Activated CD4-positive, CD25-positive, alpha-beta regulatory T cell treated with anti-CD3 and anti-CD28 coated beads, Interleukin-2, amount 50 U/mL, for 72 hours (primary cell): Measurements from ENCODE around the gene KIF13A.
"Not testable (repeated sequence)": the region's sequence is repeated elsewhere in the genome, so short reads cannot be mapped to it uniquely, and the experiment has no call there.

Source experiments
- DNase-seq: peaks from one replicate; pipeline ENCODE4 v3.0.0; 2021

Gene KIF13A

DNA sequence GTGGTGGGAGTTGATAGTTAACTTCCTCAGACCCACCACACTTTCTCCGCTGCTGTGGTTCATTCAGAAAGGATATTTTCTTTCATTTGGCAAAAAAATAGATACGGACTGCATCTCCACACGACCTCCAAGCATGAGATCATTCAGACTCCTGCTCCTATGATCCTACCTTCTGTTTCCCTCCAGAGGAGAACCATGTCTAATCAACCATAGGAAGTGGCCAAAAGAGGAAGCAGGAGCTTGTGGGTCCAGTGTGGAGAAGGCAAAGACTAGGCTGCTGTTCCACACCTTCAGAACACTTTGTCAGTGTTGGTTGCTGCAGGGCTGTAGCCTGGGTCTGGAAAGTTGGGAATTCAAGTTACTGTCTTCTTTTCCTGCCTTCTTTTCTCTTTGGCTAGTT is 10.6 kb upstream of the KIF13A start:
- no peak for DNase-seq

DNA sequence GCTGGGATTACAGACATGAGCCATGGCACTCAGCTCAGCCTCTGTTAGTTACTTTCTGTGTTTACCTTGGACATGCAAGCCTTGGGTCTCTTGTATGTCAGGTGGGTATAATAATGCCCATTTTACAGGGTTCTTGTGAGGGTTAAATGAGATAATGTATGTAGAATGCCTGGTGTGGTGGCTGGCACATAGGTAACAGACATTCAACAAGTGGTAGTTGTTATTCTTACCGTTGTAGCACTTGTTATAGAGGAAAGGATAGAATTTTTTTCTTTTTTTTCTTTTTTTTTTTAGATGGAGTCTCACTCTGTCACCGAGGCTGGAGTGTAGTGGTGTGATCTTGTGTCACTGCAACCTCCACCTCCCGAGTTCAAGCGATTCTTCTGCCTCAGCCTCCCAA is 8.0 kb upstream of the KIF13A start:
- no peak for DNase-seq

DNA sequence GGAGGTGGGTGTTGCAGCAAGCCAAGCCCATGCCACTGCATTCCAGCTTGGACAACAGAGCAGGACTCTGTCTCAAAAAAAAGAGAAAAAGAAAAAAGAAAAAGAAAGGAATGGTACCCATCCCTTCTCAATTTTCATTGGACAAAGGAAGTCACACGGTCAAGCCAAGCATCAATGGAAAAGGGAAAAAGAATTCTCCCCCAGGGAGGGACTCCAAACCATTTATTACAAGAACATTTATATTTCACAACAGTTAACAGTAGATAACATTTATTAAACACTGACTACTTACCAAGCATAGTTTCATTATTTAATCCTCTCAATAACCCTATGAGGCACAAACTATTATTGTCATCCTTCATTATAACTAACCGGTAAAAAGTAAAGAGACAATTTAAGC is 6.6 kb upstream of the KIF13A start:
- DNase-seq: no peak

DNA sequence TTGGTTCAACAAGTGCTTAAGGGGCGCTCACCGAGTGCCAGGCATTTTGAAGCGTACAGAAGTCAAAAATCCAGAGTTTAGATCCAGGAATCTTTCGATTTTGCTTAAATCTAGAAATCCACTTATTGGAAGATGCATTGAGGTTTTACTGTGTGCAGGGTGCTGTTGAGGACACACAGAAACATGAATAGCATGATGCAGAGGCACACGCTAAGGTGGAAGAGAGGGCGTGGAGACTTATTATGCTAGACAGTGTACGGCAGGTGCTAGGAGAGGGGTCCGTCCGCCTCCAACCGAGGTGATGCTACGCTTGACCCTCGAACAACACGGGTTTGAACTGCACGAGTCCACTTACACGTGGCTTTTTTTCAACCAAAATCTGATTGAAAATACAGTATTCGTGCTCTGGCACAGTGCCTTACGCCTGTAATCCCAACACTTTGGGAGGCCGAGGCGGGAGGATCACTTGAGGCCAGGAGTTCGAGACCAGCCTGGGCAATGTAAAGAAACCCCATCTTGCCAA is 1.0 kb upstream of the KIF13A start:
- no peak for DNase-seq

DNA sequence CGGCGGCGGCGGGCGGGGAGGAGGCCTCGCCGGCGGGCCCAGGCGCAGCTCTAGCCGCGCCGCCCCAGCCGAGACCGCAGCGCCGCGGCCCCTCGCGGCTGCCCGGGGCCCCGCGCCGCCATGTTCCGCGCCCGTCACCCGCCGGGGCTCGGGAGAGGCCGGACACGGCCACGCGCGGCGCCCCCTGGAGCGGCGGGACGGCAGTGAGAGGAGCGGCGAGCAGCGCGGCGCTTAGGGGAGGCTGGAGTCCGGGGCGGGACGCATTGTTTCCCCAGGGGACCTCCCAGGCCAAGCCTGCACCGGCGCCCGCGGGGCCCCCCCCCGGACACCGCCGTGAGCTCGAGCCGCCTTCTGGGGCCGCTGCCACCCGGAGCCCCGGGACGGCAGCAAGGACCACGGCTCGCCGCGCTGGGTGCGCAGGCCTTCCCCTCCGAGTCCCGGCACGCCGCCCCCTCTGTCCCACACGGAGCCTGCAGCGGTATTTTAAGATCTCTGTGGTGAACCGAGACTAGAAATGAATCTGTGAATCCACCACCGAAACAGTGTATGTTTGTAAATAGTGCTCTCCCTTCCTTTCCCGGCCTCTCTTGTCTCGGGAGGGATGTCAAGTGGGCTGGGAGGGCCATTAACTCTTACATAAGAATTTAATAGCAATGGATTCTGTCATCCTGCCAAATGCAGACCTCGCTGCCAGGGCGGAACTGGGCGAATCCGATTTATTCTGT is 424 bp upstream of the KIF13A start:
- peak; percentile 39 for DNase-seq

DNA sequence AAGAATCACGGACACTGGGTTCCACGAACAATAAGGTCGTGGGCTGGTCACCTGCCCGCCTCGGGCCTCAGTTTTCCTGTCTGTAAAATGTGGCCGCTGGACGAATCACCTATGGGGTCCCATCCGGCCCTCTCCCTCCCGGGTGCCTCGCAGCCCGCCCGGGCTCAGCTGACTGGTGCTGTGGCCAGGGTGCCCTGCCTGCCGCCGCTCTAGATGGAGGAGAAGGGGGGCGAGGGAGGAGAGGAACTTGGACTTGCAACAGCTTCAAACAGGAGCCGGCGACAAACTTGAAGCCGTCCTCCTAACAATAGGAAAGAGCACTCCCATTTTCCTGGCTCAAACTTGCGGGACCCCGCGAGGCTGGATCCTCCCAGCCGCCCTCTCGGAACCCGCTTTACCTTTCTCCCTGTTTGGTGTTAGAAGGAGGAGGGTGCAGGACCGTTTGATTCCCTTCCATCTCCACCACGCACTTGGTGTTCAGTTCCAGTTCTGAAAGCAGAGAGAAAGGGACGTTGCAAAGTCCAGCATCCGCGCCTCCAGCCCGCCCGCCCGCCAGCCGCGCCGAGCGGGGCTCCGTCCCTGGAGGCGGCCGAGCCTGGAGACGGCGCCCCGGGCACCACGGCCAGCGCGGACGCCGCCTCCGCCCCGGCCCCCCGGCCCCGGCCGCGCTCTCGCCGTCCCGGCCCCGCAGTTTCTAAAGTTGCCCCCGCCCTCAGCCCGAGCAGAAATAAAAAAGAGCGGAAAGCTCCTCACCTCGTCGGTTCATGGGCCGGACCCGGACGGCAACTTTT is 584 bp downstream of the KIF13A start:
- no peak for DNase-seq

DNA sequence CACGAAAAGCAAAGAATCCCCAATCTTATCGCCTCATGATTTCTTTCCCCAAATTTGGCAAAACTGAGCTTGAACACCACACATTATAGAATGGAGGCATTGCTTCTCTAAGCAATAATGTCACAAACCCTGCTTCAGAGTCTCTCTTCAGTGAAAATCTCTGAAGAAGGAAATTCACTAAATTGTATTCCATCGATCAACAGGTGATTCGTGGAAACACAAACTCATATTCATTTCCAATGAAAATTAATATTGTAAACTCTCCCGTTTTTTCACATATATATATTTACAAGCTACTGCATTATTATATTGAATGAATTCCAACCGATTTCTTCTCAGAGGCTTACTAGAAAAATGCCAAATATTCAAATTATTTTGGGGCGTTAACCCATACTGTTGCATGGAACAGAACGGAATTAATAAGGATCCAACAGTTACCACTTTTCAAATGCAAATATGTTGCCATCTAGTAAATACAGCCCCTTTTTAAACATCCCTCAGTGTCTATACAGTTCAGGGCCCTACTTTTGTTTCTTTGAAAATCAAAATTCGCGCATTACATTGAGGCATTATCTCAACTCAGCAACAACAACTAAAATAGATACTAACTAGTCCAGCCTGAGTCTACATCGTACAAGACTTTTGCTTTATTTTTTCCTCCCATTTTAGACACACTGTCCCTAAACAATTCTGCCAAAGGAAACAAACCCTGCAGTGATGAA is 1.3 kb downstream of the KIF13A start:
- DNase-seq: no peak

DNA sequence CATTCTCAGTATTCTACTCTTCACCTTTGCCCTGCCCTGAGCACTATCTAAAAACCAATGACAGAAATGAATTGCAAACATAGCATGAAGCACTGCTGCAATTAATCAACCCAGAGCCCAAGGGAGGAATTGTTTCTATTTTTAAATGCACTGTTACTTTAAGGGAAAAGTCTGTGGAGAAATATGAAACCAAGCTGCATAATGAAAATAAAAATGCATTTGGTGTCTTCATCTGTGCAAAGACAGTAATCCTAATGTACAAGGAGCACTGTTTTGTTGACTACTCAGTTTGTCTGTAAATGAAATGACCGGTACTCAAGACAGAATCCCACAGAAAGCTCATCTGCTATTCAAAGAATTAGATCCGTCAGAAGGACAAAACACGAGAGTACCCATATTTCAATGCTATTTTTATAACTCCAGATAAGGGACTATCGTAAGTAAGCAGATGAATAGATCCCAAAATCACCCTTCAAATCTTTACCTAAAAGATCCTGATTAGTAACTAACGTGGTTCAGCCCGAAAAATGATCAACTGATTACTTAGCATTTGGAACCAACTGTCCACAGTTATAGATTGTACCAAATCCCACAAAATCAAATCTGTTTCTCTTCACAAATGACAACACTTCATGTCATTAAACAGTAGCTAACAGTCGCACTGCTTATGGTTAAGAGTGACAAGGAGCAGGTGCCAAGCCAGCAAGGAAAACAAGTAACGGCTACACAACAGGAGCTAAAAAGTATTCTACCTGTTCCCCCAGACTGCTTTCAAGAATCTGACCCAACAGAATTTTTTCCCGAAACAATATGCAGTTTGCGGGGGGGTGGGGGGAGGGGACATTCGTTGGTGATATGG is 2.4 kb downstream of the KIF13A start:
- no peak for DNase-seq

DNA sequence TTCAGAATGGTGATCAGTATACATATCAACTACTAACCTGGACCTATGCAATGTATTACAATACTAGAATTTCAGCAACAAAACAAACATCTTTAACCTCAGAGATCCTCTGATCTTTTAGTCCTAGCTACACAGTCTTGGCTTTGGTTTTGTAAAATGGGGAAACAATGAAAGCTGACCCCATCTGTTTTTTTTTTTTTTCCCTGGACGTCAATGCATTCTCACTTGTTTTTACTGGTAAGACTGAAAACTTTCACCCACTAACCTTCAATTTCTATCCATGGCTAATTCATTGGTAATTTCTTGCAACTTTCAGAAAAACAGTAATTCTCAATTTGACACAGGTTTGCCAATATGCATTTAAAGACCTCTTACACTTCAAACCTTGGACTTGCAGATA is 3.0 kb downstream of the KIF13A start:
- DNase-seq: no peak

DNA sequence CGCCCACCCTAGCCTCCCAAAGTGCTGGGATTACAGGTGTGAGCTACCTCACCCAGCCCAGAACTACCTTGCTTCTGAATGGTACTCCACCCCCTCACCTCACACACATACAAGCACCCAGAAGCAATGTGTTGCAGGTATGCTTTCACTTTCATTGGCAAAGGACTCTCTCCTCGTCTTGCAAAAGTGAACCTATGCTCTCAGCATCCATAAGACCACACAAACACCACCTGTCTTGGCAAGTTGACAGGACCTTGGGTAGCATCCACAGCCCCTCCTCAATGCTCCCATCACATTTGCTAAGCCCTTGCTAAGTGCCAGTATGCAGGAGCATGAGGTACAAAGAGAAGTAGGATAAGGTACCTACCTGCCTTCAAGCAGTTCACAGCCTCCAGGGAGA is 3.7 kb downstream of the KIF13A start:
- DNase-seq: no peak

DNA sequence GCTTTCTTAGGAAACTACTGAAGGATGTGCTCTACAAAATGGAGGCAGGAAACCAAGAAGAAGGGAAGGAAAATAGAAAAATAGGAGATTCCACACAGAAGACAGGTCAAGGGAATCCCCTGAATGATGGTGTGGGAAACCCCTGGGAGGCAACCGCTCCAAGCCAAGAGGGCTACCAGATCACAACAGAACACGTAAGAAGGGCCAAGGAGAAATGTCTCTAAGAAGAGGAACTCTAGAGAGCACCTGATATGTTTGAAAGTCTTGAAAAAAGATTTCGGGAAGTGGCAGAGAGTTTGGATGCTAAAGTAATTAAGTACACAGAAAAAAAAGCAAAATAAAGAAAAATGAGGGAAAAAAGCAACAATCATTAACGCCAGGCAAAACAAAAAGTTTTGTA is 7.1 kb downstream of the KIF13A start:
- DNase-seq: no peak

DNA sequence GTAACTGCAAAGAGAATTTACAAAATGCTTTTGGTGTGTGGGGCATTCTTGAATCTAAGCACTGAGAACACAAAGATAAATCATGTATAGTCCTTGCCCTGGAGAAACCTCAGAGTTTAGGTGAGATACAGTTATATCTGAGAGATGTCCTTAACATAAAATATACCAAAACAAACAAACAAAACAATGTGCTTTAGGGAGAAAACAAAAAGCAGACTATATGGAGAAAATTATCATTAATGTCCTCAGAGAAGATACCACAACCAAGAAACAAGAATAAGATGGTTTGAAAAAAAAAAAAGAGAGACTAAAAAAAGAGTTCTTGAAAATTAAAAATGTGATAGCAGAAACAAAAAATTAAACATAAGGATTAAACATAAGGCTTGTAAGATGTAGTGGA is 8.0 kb downstream of the KIF13A start:
- no peak for DNase-seq

DNA sequence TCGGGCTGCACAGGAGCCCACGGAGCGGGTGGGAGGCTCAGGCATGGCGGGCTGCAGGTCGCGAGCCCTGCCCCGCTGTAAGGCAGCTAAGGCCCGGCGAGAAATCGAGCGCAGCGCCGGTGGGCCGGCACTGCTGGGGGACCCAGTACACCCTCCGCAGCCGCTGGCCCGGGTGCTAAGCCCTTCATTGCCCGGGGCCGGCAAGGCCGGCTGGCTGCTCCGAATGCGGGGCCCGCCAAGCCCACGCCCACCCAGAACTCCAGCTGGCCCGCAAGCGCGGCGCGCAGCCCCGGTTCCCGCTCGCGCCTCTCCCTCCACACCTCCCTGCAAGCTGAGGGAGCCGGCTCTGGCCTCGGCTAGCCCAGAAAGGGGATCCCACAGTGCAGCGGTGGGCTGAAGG is 11.2 kb downstream of the KIF13A start:
- not testable (repeated sequence) for DNase-seq

DNA sequence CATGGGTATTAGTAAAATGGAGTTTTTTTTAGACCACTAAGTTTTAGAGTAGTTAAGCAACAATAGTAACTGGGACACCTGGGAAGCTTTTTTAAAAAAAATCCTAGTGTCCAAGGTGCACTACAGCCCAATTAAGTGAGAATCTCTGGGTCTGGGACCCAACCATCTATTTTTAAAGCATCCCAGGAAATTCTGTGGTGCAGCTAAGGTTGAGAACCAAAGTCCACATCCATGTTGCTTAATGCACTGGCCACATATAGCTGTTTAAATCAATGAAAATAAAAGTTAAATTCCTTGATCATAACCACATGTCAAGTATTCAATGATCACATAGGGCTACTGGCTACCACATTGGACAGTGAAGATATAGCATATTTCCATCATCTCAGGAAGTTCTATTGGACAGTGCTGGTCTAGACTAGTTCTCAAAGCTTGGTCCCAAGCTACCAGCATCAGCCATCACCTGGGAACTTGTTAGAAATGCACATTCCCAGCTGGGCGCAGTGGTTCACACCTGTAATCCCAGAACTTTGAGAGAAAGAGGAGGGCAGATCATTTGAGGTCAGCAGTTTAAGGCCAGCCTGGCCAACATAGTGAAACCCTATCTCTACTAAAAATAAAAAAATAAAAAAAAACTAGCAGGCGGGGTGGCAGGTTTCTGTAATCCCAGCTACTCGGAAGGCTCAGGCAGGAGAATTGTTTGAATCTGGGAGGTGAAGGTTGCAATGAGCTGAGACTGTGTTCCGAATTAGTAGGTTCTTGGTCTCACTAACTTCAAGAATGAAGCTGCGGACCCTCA is 12.7 kb downstream of the KIF13A start:
- no peak for DNase-seq

DNA sequence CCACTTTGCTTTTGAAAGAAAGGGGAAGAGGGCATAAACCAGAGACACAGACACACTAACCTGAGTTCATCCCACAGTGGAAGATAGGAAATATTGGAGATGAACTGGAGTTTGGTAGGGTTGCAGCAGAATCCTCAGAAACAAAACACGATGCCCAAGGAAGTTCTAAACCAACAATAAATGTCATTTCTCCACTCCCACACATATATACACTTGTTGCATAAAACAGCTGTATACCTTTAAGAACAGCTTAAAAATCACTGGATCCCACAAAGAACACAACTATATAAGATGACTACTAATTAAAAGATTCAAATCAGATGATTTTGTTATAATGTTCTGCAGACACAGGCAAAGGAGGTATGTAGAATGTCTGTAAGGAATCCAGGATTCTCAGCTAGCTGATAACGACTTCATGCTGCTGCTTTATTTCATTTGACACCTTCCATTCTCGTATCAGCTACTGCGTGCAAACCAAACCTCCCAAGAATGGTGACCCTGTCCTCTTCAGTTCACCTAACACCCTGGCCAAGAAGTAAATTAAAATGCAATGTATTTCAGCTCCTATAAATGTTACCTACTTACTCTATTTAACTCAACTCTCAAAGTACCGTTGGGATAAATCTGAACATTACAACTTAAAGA is 14.3 kb downstream of the KIF13A start:
- DNase-seq: no peak

DNA sequence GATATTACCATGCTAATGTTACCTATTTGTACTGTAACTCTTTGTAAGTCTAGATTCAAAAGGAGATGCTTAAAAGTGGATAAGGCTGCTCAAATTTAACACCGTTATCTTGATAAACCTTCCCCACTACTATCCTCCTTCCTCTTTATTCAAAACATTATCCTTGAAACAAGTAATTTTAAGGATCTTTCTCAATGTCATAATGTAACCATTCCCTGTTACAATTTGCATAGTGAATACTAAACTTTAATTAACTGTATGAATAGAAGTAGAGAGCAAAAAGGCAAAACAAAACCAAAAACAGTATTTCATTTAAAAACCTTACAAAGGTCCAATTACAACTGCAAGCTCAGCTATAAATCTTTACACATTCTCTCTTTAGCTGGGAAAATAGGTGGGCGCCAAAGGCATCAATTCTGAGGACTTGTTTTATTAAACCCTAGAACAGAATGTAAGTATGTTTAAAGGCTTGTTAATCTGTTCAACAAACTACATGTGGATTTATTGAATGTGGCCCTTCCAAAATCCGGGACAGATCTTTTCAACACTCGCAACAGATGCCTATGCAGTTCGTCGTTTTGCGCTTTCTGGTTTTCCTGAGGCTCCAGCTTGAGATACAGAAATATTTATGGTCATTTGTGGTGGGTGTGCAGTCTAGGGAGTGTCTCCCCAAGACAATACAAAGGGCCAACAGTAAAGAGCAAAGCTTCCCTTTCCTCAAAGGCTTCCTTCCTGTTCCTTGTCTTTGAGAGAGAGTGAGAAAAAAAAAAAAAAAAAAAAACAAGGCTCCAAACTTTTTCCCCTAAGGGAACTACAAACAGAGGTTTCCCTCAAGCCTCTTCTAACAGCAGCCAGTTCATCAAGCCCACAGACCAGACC is 15.1 kb downstream of the KIF13A start:
- no peak for DNase-seq

DNA sequence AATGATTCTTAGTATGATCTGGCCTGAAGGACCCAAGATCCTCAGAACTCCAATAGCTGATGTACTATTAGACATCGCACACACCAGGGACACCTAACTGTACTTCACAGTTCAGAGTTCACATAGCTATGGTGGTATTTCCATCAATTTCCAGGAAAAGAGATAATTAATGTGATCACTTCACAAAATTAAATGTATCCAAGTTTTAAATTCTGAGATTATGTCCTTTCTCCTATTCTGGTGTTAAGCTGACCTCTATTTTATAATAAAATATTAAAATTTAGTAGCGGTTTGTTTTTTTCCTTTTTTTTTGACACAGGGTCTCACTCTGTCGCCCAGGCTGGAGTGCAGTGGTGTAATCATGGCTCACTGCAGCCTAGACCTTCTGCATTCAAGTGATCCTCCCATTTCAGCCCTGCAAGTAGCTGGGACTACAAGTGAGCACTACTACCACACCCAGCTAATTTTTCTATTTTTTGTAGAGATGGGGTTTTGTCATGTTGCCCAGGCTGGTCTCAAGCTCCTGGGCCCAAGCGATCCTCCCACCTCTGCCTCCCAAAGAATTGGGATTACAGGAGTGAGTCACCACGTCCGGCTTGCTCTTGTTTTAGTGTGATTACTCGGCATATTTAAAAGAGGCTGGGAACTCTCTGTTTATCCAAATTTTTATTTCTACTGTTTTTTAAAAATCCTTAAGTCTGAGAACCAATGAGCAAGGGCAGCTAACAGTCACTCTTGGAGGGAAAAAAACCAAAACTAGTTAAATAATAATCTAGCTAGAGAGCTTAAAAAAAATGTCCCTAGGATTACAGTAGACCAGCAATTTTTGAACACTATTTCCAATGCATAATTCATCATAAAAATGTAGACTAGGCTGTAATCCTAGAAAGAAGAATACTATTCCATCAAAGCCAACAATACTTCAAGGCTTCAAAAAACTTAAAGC is 16.0 kb downstream of the KIF13A start:
- no peak for DNase-seq

DNA sequence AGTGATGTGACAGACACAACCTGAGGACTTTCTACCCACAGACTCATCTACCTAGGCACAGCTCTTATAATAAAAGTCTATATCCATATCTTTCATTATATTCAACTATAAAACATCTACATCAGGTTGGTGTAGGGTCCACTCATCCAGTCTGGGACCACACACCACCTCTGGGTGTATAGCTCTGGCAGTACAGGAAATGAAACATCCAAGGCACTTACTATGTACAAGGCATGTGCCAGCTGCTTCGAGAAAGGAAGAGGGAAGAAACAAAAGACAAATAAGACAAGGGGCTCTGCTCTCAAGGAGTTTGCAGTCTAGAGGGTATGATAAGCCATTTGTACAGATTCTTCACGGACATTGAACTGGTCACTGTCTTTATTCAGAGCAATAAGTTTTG is 18.6 kb downstream of the KIF13A start:
- no peak for DNase-seq
